Epithelial cell of esophagus (primary cell): Measurements from ENCODE around the gene SPATA18.

Source experiments
- DNase-seq: peaks from one replicate; pipeline ENCODE4 v3.0.0; 2010; ENCODE audit warnings: low read depth
- H3K4me3 ChIP-seq: 2 replicates; pipeline ENCODE4 v1.5.1; 2011; ENCODE audit warnings: mild to moderate bottlenecking, low read length, control low read depth
- CTCF ChIP-seq: IDR thresholded peaks from 2 replicates; pipeline ENCODE4 v1.5.1; 2011; ENCODE audit warnings: low read depth, mild to moderate bottlenecking, low read length, control low read depth, inconsistent platforms; ENCODE audit not compliant: insufficient read depth; ENCODE audit errors: missing control alignments

The SPATA18 gene

GRCh38 chr4:52093466-52093865 is 42.4 kb downstream of the SPATA18 start:
- DNase-seq = no peak
- no peak for TF ChIP-seq CTCF
- no peak overlapping the region for H3K4me3 ChIP-seq

- no peak for TF ChIP-seq CTCF
- no peak for DNase-seq
- no peak overlapping the region for H3K4me3 ChIP-seq
Measured at GRCh38 chr4:52094376-52095145, 43.5 kb downstream of the SPATA18 start.

GRCh38 chr4:52095374-52095773 is 44.3 kb downstream of the SPATA18 start:
- no peak for TF ChIP-seq CTCF
- DNase-seq = no peak
- no peak overlapping the region for H3K4me3 ChIP-seq

- peak; percentile 77 for DNase-seq
- no peak for TF ChIP-seq CTCF
- no peak overlapping the region for H3K4me3 ChIP-seq
Measured at GRCh38 chr4:52096048-52096447, 44.9 kb downstream of the SPATA18 start.

- peak; percentile 53 for DNase-seq
- no peak for TF ChIP-seq CTCF
- no peak overlapping the region for H3K4me3 ChIP-seq
Measured at GRCh38 chr4:52098618-52099017, 47.5 kb downstream of the SPATA18 start.

- no peak for TF ChIP-seq CTCF
- H3K4me3 ChIP-seq = no peak overlapping the region
- peak; percentile 41 for DNase-seq
Measured at GRCh38 chr4:52099860-52100461, 48.9 kb downstream of the SPATA18 start.
